Endothelial cell of umbilical vein (primary cell): Measurements from ENCODE around the gene MEI1. TPM values are rescaled to one million over a fixed set of nuclear protein-coding genes. Genes with fewer than 3 reads are reported as not detected.

ENCODE experiments used
- BruUV-seq: library from RNA; stranded (reverse); fragments of 400-500 nt; replicated peaks from 2 replicates; lab custom pipeline; 2021; lab: Mats Ljungman, UMichigan
- CTCF ChIA-PET: fragments of 300-600, 350-600 bp; sonication (Branson Sonifier 250); formaldehyde crosslinking; loops from one replicate; lab custom pipeline; 2021; ENCODE audit warnings: antibody characterized with exemption, inconsistent platforms; lab: Charles Lee
- POLR2A ChIA-PET: fragments of 300-600, 350-600 bp; sonication (Branson Sonifier 250); formaldehyde crosslinking; loops from one replicate; lab custom pipeline; 2021; ENCODE audit warnings: antibody characterized with exemption, inconsistent platforms; lab: Charles Lee
- DNase-seq: peaks from one replicate; pipeline ENCODE4 v3.0.0-alpha.2; 2011; ENCODE audit warnings: low read depth, low spot score
- FAIRE-seq: peaks from 2 replicates; lab custom pipeline; 2011; peaks lifted over from hg19 to GRCh38; lab: Jason Lieb, UNC
- H2AFZ ChIP-seq: 2 replicates; pipeline ENCODE4 v1.6.0; 2012; ENCODE audit warnings: low read depth, low read length, control low read depth, inconsistent platforms
- H3K27ac ChIP-seq: 2 replicates; pipeline ENCODE4 v1.5.1; 2011; ENCODE audit warnings: low read depth, mild to moderate bottlenecking, control low read depth, low read length, moderate library complexity; ENCODE audit not compliant: insufficient read depth
- H3K27me3 ChIP-seq, 2 experiments: 2 replicates each; pipeline versions ENCODE4 v1.6.0 to v1.6.1; 2011; ENCODE audit warnings: low read length in 2 of 2, mixed read lengths in 1 of 2; ENCODE audit not compliant: control insufficient read depth in 2 of 2, insufficient read depth in 2 of 2
- H3K36me3 ChIP-seq, 2 experiments: 2 replicates in 1 of 2; 3 replicates in 1 of 2; pipeline ENCODE4 v1.5.1; 2011; ENCODE audit warnings: low read length in 2 of 2, mild to moderate bottlenecking in 1 of 2, moderate library complexity in 1 of 2; ENCODE audit not compliant: control insufficient read depth in 2 of 2, insufficient read depth in 2 of 2; ENCODE audit errors: extremely low read depth in 1 of 2
- H3K4me1 ChIP-seq: 3 replicates; pipeline ENCODE4 v1.5.1; 2011; ENCODE audit warnings: mild to moderate bottlenecking, low read length; ENCODE audit not compliant: control insufficient read depth, insufficient read depth; ENCODE audit errors: extremely low read depth
- H3K4me2 ChIP-seq: 2 replicates; pipeline ENCODE4 v1.6.1; 2011; ENCODE audit warnings: low read length, control low read depth, mixed read lengths; ENCODE audit not compliant: insufficient read depth
- H3K4me3 ChIP-seq, 3 experiments: fragments of 200-600 bp in 1 of 3; sonication (generic), shearing (Covaris generic) in 1 of 3; replicated peaks in 1 of 3; 2 replicates each; pipeline ENCODE4 v1.5.1; 2011 to 2016; ENCODE audit warnings: control low read depth in 3 of 3, low read length in 3 of 3, mild to moderate bottlenecking in 2 of 3, inconsistent platforms in 1 of 3, low read depth in 1 of 3, moderate library complexity in 1 of 3; ENCODE audit not compliant: insufficient read depth in 1 of 3
- H3K79me2 ChIP-seq: 2 replicates; pipeline ENCODE4 v1.6.0; 2012; ENCODE audit warnings: low read length, inconsistent platforms; ENCODE audit not compliant: control insufficient read depth, insufficient read depth
- H3K9ac ChIP-seq: replicated peaks from 2 replicates; pipeline ENCODE3; 2011; ENCODE audit warnings: low read length, control low read depth; ENCODE audit not compliant: insufficient read depth; ENCODE audit errors: extremely low read depth
- H3K9me1 ChIP-seq: replicated peaks from 3 replicates; pipeline ENCODE4 v1.6.0; 2011; ENCODE audit warnings: mild to moderate bottlenecking, low read length; ENCODE audit not compliant: control insufficient read depth, insufficient read depth; ENCODE audit errors: extremely low read depth
- H3K9me3 ChIP-seq: replicated peaks from 2 replicates; pipeline ENCODE4 v1.5.1; 2012; ENCODE audit warnings: low read length, inconsistent platforms; ENCODE audit not compliant: control insufficient read depth, insufficient read depth
- H4K20me1 ChIP-seq: replicated peaks from 2 replicates; pipeline ENCODE3; 2011; ENCODE audit warnings: mild to moderate bottlenecking, low read length; ENCODE audit not compliant: control insufficient read depth, insufficient read depth; ENCODE audit errors: extremely low read depth
- EZH2 ChIP-seq: IDR thresholded peaks from 2 replicates; pipeline ENCODE4 v1.6.1; 2012; ENCODE audit warnings: borderline replicate concordance, low read depth, mild to moderate bottlenecking, moderate library complexity, low read length, inconsistent platforms; ENCODE audit not compliant: severe bottlenecking
- FOS ChIP-seq: IDR thresholded peaks from 2 replicates; pipeline ENCODE4 v1.6.1; 2011; ENCODE audit warnings: mild to moderate bottlenecking, low read length, moderate library complexity, borderline replicate concordance; ENCODE audit not compliant: insufficient read depth
- GATA2 ChIP-seq: IDR thresholded peaks from 2 replicates; pipeline ENCODE4 v1.7.0; 2011; ENCODE audit warnings: low read depth, mild to moderate bottlenecking, moderate library complexity, mixed read lengths, low read length; ENCODE audit not compliant: insufficient read length, insufficient read depth
- JUN ChIP-seq: IDR thresholded peaks from 2 replicates; pipeline ENCODE4 v1.6.1; 2011; ENCODE audit warnings: borderline replicate concordance, low read depth; ENCODE audit not compliant: insufficient read length, insufficient read depth
- MAX ChIP-seq: IDR thresholded peaks from 2 replicates; pipeline ENCODE4 v1.6.1; 2011; ENCODE audit not compliant: insufficient read depth, insufficient read length
- MYC ChIP-seq: IDR thresholded peaks from one replicate; pipeline ENCODE4 v1.6.1; 2011; ENCODE audit warnings: mild to moderate bottlenecking, low read depth, low read length
- POLR2A ChIP-seq: IDR thresholded peaks from 2 replicates; pipeline ENCODE4 v1.6.1; 2012; ENCODE audit warnings: low read depth, mild to moderate bottlenecking, control low read depth, low read length
- POLR2AphosphoS5 ChIP-seq: IDR thresholded peaks from 2 replicates; pipeline ENCODE4 v1.6.1; 2012; ENCODE audit warnings: low read depth, mild to moderate bottlenecking, control low read depth, low read length, moderate library complexity; ENCODE audit not compliant: insufficient read depth
- dilution Hi-C: fragments of 300-500 bp; cut with MboI; formaldehyde crosslinking; loops from one replicate; pipeline ENCODE4 v1.15.0; 2019; ENCODE audit warnings: low sequenced_read_pairs; ENCODE audit not compliant: extremely low pct_ligation_motif_present
- intact Hi-C: fragments of 100-400 bp; cut with micrococcal nuclease; formaldehyde crosslinking; loops from one replicate; pipeline ENCODE4 v1.10.0; 2022
- polyA plus RNA-seq, 4 experiments: library from polyadenylated mRNA; depleted of rRNA in 3 of 4; stranded (reverse) in 3 of 4; unstranded in 1 of 4; fragments of >200 nt; gene quantifications; 2 replicates each; pipeline versions ENCODE4 v1.2.1 to v1.2.3, GENCODE V29; 2011 to 2012; ENCODE audit warnings: missing spikeins in 1 of 4
- total RNA-seq: library from RNA; stranded (reverse); gene quantifications from 2 replicates; pipeline ENCODE4 v1.2.3, GENCODE V29; 2021
- TF ChIP-seq, protein P1 (sequence below), 2 donors: IDR thresholded peaks; 1 replicate in 1 of 2; 2 replicates in 1 of 2; pipeline ENCODE4 v1.5.1; 2011; ENCODE audit warnings: low read length in 2 of 2, mild to moderate bottlenecking in 2 of 2, moderate library complexity in 2 of 2, control low read depth in 1 of 2, inconsistent platforms in 1 of 2, low read depth in 1 of 2; ENCODE audit not compliant: insufficient read depth in 1 of 2; ENCODE audit errors: extremely low read depth in 1 of 2

MEI1 gene
- total and polyA plus RNA-seq, 2 donors (not counting 3 experiments of a cell fraction or from before 2014, with no cell fraction given), result 1.5 to 1.9 TPM

- BruUV-seq, result no TSS peak
- no peaks in the 10 kb centered on the region for H3K36me3 ChIP-seq
- H3K9ac ChIP-seq, result no peak overlapping the region
- H3K27me3 ChIP-seq, result peaks cover 8 to 13% of the 10 kb centered on the region in 2 experiments
- no peak overlapping the region for H2AFZ ChIP-seq
- no peaks in the 10 kb centered on the region for H3K9me1 ChIP-seq
- FAIRE-seq (no peak), DNase-seq (no peak)
- no peak overlapping the region for H3K4me3 ChIP-seq
- H4K20me1 ChIP-seq, result no peaks in the 10 kb centered on the region
- ChIA-PET CTCF (no interaction called here), POLR2A (no interaction called here)
- TF ChIP-seq FOS, result no peak
- no peak for TF ChIP-seq MAX
- TF ChIP-seq MYC, result no peak
- TF ChIP-seq, protein P1, sequence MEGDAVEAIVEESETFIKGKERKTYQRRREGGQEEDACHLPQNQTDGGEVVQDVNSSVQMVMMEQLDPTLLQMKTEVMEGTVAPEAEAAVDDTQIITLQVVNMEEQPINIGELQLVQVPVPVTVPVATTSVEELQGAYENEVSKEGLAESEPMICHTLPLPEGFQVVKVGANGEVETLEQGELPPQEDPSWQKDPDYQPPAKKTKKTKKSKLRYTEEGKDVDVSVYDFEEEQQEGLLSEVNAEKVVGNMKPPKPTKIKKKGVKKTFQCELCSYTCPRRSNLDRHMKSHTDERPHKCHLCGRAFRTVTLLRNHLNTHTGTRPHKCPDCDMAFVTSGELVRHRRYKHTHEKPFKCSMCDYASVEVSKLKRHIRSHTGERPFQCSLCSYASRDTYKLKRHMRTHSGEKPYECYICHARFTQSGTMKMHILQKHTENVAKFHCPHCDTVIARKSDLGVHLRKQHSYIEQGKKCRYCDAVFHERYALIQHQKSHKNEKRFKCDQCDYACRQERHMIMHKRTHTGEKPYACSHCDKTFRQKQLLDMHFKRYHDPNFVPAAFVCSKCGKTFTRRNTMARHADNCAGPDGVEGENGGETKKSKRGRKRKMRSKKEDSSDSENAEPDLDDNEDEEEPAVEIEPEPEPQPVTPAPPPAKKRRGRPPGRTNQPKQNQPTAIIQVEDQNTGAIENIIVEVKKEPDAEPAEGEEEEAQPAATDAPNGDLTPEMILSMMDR (IDR thresholded peaks at IDR 0.05; ENCODE audit: extremely low read depth in 1 of 2, insufficient read depth in 1 of 2, low read depth in 1 of 2, low read length in 2 of 2), result no peak
- no peak for TF ChIP-seq POLR2A
- TF ChIP-seq GATA2, result no peak
- TF ChIP-seq JUN, result no peak
- no peak for TF ChIP-seq EZH2
- TF ChIP-seq POLR2AphosphoS5, result no peak
- no peaks in the 10 kb centered on the region for H3K79me2 ChIP-seq
- no peaks in the 10 kb centered on the region for H3K4me1 ChIP-seq
- H3K27ac ChIP-seq, result no peak overlapping the region
- dilution Hi-C loops, result no loop called here
- no peaks in the 10 kb centered on the region for H3K9me3 ChIP-seq
- intact Hi-C loops, result no loop called here
- H3K4me2 ChIP-seq, result no peak overlapping the region
Measured at GRCh38 chr22:41709341-41709740, 10.0 kb downstream of the MEI1 start.
